ENCODE data around the gene ALDH9A1. TPM values are rescaled to one million over a fixed set of nuclear protein-coding genes. Genes with fewer than 3 reads are reported as not detected.
A peak's percentile ranks its signal among the peaks of the same experiment; 100 is the strongest.

Gene ALDH9A1
- total and polyA plus RNA-seq, 10 of the 15 experiments (the other 5 are each of a cell fraction or from before 2014, with no cell fraction given), result 25.7 to 106 (median 36.3) TPM

DNA sequence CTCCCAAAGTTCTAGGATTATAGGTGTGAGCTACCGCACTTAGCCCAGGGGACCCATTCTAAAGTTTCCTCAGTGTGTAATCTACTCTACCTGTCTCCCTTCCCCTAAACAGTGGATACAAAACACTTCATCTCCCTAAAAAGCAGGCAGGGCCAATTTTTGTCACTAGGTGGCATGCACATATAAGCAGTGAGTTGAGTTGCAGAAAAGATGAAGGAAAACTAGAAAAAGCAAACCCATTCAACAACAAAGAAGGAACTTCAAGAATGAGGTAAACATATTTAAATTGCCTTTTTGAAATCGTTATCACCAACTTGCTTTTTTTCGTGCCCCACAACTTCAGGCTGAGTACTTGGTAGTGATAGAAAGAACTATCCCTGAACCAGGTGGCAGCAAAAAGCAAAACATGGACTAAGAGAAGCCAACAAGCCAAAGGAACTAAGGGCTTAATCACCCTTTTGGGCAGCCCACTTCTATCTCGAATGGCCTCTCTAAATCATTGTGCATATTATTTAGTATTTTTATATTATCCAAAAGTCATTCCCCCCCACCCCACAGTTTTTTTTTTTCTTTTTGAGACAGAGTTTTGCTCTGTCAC is 19.7 kb upstream of the ALDH9A1 start:
- Histone ChIP-seq H3K36me3 (ENCODE audit: control insufficient read depth in 2 of 2, insufficient read depth in 2 of 2, low read length in 1 of 2) (no peaks in the 10 kb centered on the region), H3K4me2 (ENCODE audit: control insufficient read depth, insufficient read depth) (no peak overlapping the region), H3K4me3 (no peak overlapping the region), H3K27me3 (replicated peaks in 1 of 2; ENCODE audit: control insufficient read depth in 2 of 2, insufficient read depth in 2 of 2, low read length in 1 of 2) (no peaks in the 10 kb centered on the region), H3K79me2 (ENCODE audit: control insufficient read depth, insufficient read depth, low read length) (no peaks in the 10 kb centered on the region), H3K9ac (ENCODE audit: control insufficient read depth, insufficient read depth, low read length) (no peak overlapping the region), H4K20me1 (ENCODE audit: control insufficient read depth, insufficient read depth) (no peaks in the 10 kb centered on the region), H3K4me1 (ENCODE audit: control insufficient read depth, insufficient read depth, low read length) (no peaks in the 10 kb centered on the region), H2AFZ (ENCODE audit: control insufficient read depth, low read depth, low read length) (no peak overlapping the region), H3K27ac (ENCODE audit: control insufficient read depth, insufficient read depth) (no peak overlapping the region), H3K9me3 (replicated peaks; ENCODE audit: control insufficient read depth, insufficient read depth, low read length) (no peaks in the 10 kb centered on the region)
- POLR2A ChIA-PET, result no interaction called here
- RAD21 ChIA-PET (ENCODE audit: unreplicated experiment), result interaction anchor here (1.0 kb wide), 1 partner anchor 197 kb away, joined by 3 read pairs; no protein-coding TSS in a partner anchor
- 9% methylated on average over 4 of the region's 4 CpGs for WGBS (ENCODE audit: insufficient coverage, insufficient replicate concordance, low lambda C conversion rate, missing lambda C conversion rate)
- DNase-seq (ENCODE audit: low read depth, low spot score) (no peak), FAIRE-seq (peak; percentile 38), ATAC-seq (peak; percentile 88)
- intact Hi-C loops (cut with micrococcal nuclease; ENCODE audit: unreplicated experiment), result loop anchor here (1.0 to 10.0 kb wide), 5 partner anchors 116 to 757 kb away; no protein-coding TSS in a partner anchor
- CTCF ChIA-PET, result interaction anchor here (0.6 to 2.7 kb wide), 8 partner anchors 9 to 206 kb away, joined by 3 to 21 read pairs (median 4); no protein-coding TSS in a partner anchor
- SMC1A ChIA-PET (ENCODE audit: uncharacterized antibody, unreplicated experiment), result interaction anchor here (0.6 to 2.7 kb wide), 2 partner anchors 197 kb away, joined by 3 to 14 read pairs; no protein-coding TSS in a partner anchor
- in situ Hi-C loops (cut with MboI), result loop anchor here (5.0 to 25.0 kb wide), 2 partner anchors 194 to 769 kb away; no protein-coding TSS in a partner anchor
- BruUV-seq (replicated peaks), result no TSS peak
- no peak for TF ChIP-seq ZBED1 (IDR thresholded peaks at IDR 0.05; ENCODE audit: borderline replicate concordance)
- TF ChIP-seq, protein P1, sequence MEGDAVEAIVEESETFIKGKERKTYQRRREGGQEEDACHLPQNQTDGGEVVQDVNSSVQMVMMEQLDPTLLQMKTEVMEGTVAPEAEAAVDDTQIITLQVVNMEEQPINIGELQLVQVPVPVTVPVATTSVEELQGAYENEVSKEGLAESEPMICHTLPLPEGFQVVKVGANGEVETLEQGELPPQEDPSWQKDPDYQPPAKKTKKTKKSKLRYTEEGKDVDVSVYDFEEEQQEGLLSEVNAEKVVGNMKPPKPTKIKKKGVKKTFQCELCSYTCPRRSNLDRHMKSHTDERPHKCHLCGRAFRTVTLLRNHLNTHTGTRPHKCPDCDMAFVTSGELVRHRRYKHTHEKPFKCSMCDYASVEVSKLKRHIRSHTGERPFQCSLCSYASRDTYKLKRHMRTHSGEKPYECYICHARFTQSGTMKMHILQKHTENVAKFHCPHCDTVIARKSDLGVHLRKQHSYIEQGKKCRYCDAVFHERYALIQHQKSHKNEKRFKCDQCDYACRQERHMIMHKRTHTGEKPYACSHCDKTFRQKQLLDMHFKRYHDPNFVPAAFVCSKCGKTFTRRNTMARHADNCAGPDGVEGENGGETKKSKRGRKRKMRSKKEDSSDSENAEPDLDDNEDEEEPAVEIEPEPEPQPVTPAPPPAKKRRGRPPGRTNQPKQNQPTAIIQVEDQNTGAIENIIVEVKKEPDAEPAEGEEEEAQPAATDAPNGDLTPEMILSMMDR (IDR thresholded peaks at IDR 0.05 in 2 of 3, conservative IDR thresholded peaks at IDR 0.05 in 1 of 3; ENCODE audit: control insufficient read depth in 2 of 3, extremely low read depth in 1 of 3, insufficient read depth in 1 of 3, low read depth in 3 of 3, low read length in 3 of 3), result peak; percentile 73 to 84 (median 82)
- TF ChIP-seq CHD4 (IDR thresholded peaks at IDR 0.05), result no peak
- TF ChIP-seq SP1 (IDR thresholded peaks at IDR 0.05; ENCODE audit: low read depth, low read length), result no peak
- TF ChIP-seq, protein P2, sequence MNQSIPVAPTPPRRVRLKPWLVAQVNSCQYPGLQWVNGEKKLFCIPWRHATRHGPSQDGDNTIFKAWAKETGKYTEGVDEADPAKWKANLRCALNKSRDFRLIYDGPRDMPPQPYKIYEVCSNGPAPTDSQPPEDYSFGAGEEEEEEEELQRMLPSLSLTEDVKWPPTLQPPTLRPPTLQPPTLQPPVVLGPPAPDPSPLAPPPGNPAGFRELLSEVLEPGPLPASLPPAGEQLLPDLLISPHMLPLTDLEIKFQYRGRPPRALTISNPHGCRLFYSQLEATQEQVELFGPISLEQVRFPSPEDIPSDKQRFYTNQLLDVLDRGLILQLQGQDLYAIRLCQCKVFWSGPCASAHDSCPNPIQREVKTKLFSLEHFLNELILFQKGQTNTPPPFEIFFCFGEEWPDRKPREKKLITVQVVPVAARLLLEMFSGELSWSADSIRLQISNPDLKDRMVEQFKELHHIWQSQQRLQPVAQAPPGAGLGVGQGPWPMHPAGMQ (IDR thresholded peaks at IDR 0.05; ENCODE audit: borderline replicate concordance), result no peak
- peak; percentile 99 for TF ChIP-seq RAD21 (IDR thresholded peaks at IDR 0.05; ENCODE audit: insufficient read depth, low read depth, low read length)
- no peak for TF ChIP-seq BHLHE40 (IDR thresholded peaks at IDR 0.05; ENCODE audit: borderline replicate concordance in 1 of 2, low read depth in 2 of 2, low read length in 1 of 2)
- no peak for TF ChIP-seq TAF1 (IDR thresholded peaks at IDR 0.05; ENCODE audit: borderline replicate concordance, low read depth, low read length)
- no peak for TF ChIP-seq ZNF384 (IDR thresholded peaks at IDR 0.05; ENCODE audit: borderline replicate concordance, low read depth, low read length)
- no peak for TF ChIP-seq POU2F2 (IDR thresholded peaks at IDR 0.05; ENCODE audit: borderline replicate concordance, low read depth, low read length)
- TF ChIP-seq, protein P3, sequence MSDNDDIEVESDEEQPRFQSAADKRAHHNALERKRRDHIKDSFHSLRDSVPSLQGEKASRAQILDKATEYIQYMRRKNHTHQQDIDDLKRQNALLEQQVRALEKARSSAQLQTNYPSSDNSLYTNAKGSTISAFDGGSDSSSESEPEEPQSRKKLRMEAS (IDR thresholded peaks at IDR 0.05; ENCODE audit: low read depth, low read length), result no peak
- 0 out of 2 replicates have a peak, but pooled peaks have one; percentile 44 for TF ChIP-seq YY1 (IDR thresholded peaks at IDR 0.05; ENCODE audit: low read depth, low read length)
- TF ChIP-seq HCFC1 (IDR thresholded peaks at IDR 0.05; ENCODE audit: low read length), result no peak
- TF ChIP-seq ZNF217 (IDR thresholded peaks at IDR 0.05), result no peak
- TF ChIP-seq, protein P4, sequence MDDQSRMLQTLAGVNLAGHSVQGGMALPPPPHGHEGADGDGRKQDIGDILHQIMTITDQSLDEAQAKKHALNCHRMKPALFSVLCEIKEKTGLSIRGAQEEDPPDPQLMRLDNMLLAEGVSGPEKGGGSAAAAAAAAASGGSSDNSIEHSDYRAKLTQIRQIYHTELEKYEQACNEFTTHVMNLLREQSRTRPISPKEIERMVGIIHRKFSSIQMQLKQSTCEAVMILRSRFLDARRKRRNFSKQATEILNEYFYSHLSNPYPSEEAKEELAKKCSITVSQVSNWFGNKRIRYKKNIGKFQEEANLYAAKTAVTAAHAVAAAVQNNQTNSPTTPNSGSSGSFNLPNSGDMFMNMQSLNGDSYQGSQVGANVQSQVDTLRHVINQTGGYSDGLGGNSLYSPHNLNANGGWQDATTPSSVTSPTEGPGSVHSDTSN (IDR thresholded peaks at IDR 0.05; ENCODE audit: insufficient replicate concordance, low read depth, low read length), result no peak
- TF ChIP-seq SMARCA5 (IDR thresholded peaks at IDR 0.05), result 0 out of 2 replicates have a peak, but pooled peaks have one; percentile 44
- no peak for TF ChIP-seq ZNF622 (IDR thresholded peaks at IDR 0.05)
- TF ChIP-seq LARP7 (IDR thresholded peaks at IDR 0.05), result no peak
- no peak for TF ChIP-seq NRF1 (conservative IDR thresholded peaks at IDR 0.05; ENCODE audit: low read depth, low read length)
- no peak for TF ChIP-seq NFYB (IDR thresholded peaks at IDR 0.05; ENCODE audit: insufficient read depth, low read depth, low read length)
- no peak for TF ChIP-seq BACH1 (IDR thresholded peaks at IDR 0.05; ENCODE audit: borderline replicate concordance)

All from GM12878 (cell line).